ENCODE measurements around the gene METTL15.
"Not testable (repeated sequence)": the region's sequence is repeated elsewhere in the genome, so short reads cannot be mapped to it uniquely, and the experiment has no call there.

Gene METTL15, protein sequence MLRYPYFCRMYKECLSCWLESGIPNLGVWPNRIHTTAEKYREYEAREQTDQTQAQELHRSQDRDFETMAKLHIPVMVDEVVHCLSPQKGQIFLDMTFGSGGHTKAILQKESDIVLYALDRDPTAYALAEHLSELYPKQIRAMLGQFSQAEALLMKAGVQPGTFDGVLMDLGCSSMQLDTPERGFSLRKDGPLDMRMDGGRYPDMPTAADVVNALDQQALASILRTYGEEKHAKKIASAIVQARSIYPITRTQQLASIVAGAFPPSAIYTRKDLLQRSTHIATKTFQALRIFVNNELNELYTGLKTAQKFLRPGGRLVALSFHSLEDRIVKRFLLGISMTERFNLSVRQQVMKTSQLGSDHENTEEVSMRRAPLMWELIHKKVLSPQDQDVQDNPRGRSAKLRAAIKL

DNA sequence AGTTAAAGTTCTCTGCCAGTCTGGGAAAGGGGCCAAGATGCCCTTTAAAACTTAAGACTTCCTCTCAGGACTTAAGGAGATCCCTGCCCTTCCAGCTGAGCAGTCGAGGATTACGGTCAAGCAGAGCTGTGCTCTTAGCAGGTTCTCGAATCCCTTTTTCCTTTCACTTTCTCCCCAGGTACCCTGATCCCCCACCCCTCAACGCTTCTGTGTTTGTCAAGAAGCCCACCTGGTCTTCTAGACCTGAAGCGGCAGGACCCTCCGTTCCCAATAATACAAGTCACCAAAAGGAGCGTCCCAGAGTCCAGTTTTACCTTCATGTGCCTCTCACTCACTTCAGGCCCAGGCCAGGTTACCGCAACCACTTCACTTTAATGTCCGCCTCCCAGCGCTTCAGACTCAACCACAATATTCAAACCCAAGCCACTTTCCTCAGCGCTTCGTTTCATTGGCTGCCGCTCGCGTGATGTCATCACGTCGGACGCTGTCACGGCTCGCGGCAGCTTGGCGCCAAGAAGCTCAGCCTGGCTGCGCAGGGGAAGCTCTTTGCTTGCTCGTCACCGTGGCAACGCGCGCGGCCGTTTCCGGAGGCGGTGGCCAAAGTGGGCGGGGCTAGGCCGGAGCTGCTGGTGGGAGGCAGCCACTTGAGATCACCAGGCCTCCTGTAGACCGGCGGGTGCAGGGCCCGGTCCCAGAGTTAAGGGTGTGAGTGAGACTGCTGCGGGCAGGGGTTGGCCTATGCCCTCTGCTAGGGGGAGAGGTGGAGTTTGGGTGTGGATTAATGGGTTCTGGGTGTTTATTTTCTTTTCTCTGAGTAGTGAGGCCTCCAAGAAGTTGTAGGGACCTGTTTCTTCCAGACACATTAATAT, at the start of gene METTL15, which contains the start of gene KIF18A:
METTL15 (plus strand) TSS at position 639 of the 869 bp plus-strand sequence. CDS start 4,947 bp downstream, outside the sequence.
KIF18A (minus strand) TSS at position 407 of the 869 bp plus-strand sequence. CDS start 10,209 bp downstream, outside the sequence.
- DNase-seq, result peak; percentile 99

DNA sequence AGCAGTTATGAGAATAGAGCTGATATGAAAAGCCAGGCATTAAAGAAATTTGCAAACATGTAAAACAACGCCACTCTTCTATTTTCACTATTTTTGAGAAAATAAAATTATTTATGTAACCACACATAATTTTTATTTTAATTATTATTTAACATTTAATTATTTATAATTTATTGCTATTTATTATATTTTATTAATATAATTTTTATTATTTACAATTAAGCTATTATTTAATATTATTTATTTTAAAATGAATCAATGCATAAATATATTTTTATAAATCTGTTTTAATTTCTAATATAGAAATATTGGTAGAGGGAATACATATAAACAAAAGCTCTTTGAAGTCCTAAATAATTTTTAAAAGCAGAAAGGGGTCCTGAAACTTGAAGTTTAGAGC, 36.9 kb upstream of the METTL15 start:
- DNase-seq, result no peak

DNA sequence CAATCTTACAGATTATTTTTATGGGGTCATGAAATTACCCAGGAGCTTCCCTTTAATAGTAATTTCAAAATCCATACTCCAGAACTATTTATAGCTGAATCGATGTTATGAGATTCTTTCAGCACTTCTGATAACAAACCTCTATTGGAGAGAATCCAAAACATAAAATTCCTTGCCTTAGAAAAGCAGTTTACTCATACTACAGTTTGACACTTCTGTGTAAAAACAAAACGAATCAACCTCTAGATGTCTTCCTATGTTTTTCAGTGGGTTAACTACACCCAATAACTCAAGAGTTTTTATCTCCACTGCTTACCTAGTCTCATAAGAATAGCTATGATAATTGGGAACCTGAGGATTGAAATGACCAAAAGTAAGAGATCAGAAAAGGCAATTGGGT, 35.9 kb upstream of the METTL15 start:
- DNase-seq, result no peak

DNA sequence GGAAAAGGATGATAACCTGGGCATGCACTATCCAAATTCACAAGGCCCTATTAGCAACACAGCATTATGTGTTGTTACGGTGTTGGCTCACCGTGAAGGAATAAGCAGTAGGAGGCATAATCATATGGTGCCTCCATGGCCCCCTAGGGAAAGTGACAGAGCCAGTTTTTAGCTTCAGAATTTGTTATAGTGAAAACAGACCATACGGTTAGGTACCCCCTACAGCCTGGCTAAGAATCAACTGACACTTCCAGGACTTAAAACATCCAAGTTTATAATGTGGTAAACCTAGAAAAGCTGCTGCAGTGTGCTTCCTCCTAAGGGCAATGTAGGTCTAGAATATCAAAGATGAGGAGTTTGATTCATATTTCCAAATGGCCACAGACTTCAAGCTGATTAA, 30.7 kb upstream of the METTL15 start:
- no peak for DNase-seq

DNA sequence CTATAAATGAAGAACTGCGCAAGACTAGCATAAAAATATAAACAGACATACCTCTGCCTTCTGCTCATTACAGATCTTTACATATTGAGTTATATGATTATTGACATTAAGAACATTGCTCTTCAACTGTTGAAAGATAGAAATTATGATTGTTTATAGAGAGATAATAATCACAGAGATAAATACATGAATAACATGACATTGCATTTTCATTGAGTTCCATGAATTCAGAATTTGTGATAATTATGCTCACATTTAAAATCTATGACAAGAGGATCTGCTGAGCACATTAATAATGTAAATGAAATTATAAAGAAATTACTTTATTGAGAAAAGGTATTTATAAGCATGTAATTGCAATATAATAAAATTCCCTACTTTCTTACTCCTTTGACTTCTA, 25.1 kb upstream of the METTL15 start:
- no peak for DNase-seq

DNA sequence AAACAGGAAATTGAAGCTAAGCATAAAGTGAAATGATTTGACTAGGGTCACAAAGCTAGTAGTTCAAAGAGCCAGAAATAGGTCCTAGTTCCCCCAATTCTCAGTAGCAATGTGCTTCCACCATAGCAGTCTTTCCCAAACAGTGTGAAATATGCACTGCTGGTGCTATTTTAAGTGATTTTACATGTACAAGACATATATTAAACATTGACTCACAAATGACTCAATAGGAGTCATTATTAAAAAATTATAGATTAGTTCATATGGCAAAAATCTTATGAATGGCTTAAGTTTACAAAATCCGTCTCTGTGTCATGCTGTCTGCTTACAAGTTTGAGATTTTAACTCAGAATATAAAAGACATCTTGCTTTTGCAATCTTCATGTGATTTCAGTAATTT, 21.6 kb upstream of the METTL15 start:
- DNase-seq, result no peak

DNA sequence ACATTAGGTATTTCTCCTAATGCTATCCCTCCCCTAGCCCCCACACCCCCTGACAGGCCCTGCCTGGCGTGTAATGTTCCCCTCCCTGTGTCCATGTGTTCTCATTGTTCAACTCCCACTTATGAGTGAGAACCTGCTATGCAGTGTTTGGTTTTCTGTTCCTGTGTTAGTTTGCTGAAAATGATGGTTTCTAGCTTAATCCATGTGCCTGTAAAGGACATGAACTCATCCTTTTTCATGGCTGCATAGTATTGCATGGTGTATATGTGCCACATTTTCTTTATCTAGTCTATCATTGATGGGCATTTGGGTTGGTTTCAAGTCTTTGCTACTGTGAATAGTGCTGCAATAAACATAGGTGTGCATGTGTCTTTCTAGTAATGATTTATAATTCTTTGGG, 21.0 kb upstream of the METTL15 start:
- DNase-seq, result not testable (repeated sequence)

DNA sequence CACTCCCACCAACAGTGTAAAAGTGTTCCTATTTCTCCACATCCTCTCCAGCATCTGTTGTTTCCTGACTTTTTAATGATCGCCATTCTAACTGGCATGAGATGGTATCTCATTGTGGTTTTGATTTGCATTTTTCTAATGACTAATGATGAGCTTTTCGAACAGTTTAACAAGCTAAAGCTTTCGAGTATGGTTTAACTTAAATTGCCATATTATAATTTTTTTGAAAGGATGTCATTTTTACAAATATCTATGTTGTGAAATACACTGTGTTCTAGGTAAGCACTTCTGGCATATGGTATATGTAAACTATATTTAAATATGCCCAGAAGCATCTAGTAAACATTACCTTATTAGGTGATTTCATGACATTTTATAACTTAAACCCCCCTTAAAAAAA, 20.5 kb upstream of the METTL15 start:
- DNase-seq, result not testable (repeated sequence)

DNA sequence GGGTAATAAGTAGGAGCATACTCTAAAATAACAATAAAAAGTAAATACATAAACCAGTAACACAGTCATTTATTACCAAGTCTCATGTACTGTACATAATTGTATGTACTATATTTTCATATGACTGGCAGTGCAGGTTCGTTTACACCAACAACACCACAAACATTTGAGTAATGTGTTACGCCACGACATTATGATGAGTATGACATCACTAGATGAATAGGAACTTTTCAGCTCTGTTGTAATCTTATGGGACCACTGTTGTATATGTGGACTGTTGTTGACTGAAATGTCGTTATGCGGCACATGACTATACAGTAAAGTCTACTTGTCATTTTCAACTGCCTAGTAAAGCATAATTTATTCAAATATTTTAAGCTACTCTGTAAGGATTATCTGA, 18.8 kb upstream of the METTL15 start:
- DNase-seq, result no peak

DNA sequence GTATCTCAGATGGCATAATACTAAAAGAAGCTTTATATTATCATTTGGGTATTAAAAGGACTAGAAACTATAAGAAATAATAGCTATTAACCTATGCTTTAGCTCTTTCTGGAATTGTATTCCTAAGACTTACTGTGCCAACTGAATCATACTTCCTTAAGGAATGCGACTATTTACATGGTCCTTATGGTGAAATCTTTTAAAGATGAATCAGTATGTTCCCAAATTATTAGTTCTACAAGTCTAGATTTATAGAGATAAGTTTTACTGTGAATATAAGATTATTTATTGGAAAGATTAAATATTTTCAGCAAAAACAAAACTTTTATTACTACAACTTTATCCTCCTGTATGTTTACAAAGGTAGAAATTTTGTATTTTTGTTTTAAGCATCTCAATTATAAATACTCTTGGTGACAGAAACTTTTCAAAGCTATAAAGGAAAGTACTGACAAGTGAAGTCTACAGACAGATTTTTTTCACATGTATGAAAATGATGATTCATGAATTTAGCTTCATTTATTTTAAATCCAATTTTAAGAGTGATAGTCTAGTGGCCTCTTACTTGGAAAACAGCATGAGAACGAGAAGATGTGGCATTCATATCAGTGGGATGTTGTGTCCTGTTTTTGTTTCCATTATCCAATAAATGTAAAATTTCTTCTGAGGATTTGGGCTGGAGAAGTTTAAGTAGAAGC, 18.0 kb upstream of the METTL15 start:
- no peak for DNase-seq

DNA sequence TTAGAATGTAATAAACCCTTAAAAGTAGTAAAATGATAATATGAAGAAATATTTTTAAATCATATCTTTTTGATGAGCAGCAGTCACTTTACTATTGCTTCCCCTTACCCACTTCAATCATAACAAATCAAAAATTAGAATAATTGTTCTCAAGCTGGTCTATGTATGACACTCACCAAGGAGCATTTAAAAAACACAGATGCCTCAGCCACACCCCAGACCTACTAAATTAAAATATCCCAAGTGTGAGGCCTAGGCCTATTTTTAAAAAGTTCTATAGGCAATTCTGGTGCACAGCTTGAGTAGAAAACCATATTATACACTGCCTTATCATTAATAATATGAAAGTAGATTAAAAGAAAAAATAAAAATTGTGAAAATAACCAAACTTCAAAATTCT, 15.4 kb upstream of the METTL15 start:
- no peak for DNase-seq

DNA sequence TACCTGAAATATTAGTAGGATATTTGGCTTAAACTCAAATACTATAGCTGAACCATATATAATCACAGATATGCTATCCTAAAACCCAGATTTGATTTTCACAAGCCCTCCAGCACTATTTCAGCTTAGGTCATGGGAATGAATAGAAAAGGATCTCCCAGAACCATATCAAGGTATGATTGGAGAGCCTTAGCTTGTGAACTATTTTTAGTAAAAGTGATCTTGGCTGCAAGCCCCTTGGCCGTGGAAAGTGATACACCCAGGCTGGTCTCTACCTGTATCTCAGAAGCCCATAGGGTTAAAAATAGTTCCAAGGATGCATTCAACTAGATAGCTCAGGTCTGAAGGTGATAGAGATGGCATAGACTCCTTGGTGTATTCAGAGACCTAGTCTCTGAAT, 9.9 kb upstream of the METTL15 start:
- no peak for DNase-seq

DNA sequence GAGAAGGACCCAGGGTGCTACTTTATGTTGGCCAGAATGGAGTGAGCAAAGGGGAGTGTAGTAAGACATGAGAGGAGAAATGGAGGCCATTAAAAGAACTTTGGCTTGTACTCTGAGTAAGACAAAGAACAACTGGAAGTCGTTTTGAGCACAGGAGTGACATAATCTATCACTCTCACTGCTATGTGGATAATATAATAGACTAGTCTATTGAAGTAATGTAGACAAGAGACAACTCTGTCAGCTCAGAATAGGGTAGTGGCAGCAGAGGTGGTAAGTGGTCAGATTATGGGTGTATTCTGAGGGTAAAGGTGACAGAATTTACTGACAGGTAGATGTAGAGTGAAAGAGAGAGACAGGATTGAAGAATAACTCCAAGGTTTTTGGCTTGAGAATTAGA, 8.5 kb upstream of the METTL15 start:
- no peak for DNase-seq

DNA sequence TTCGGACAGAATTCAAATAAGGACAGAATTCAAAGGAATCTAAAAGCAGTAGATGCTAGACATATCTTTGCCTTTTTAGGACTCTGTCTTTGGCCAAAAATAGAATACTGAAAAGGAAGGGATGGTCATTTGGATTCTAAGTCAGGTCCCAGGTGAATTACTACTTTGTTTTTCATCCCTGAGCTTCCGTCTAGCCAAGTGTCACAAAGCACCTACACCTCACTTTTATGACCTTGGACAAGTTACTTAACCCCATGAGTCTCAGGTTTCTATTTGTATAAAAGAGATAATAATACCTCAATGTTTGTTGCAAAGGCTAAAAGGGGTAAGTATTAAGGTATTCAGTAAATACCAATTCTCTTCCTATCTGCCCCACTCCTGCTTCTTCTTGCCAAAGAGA, 7.5 kb upstream of the METTL15 start:
- DNase-seq, result no peak

DNA sequence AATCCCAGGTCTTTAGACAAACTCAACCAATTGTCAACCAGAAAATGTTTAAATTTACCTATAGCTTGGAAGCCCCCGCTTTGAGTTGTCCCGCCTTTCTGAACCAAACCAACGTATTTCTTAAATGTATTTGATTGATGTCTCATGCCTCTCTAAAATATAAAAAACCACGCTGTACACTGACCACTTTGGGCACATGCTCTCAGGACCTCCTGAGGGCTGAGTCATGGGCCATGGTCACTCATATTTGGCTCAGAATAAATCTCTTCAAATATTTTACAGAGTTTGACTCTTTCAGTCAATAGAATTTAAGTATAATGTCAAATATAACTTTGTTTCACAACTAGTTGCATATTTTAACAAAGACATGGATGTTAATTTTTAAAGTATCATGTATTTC, 5.9 kb upstream of the METTL15 start:
- DNase-seq, result not testable (repeated sequence)

DNA sequence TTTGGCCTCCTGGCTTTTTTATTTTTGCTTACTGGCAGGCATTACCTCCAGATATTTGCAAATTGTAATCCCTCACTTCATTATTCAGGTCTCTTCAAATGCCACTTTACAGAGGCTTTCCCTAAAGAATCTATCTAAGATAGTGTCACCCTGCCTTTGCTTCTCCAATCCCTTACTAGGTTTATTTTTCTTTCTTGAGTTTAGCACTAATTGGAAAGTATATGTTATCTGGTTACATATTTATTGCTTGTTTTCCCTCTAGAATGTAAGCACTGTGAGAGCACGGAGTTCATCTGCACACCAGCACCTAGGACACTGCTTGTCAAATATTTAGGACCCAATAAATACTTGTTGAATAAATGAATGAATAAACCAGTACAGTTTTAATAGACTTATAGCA, 3.8 kb upstream of the METTL15 start:
- DNase-seq, result no peak

DNA sequence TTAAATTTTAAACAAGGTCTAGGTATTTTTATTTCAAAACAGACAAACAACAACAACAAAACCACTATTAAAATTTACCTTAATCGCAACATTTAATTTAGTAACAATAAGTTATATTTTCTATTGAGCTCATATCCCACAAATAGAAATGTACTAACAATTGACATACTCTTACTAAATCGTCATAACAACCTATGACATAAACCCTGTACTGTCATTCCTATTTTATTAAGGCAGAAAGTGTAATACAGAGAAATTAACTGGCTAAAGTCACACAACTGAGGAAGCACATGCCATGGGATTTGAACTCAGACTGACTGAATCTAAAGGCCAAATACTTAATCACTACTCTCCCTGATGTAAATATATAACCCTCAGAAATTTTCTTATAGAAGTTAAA, 3.2 kb upstream of the METTL15 start:
- no peak for DNase-seq

DNA sequence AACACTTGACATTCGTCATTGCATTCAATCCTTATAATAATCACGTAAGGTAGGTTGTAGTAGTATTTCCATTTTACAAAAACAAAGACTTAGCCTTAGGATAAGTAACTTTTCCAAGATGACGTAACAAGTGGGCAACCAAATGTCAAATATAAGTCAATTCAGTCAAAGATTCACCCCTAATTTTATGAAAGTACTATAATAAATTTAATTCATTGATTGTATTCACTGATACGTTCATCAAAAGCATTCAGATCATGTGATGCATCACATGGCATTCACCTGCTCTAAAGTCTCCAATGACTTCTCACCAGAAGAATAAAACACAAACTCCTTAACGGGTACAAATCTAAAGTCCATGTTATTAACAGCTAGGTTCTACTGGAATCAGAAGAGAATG, 2.3 kb upstream of the METTL15 start:
- no peak for DNase-seq

DNA sequence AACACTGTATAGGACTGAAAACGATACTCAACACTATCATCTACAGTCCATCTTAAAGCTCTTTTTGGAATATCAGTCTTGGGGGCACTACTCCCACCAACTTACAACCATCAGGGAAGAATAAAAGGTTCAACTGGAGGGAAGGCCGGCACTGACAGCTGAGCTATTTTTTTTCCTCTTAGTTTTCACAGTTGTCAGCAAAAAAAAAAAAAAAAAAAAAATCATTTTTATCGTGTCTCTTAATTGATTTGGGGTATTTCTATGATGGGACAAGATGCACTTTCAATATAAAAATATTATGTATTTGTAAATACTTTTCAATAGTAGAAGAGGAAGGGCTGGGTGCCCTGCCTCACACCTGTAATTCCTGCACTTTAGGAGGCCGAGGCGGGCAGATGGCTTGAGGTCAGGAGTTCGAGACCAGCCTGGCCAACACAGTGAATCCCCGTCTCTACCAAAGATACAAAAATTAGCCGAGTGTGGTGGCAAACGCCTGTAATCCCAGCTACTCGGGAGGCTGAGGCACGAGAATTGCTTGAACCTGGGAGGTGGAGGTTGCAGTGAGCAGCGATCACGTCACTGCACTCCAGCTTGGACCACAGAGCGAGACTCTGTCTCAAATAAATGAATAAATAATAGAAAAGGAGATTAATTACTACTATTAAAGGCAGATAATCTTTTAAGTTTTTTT, 1.7 kb upstream of the METTL15 start:
- no peak for DNase-seq

DNA sequence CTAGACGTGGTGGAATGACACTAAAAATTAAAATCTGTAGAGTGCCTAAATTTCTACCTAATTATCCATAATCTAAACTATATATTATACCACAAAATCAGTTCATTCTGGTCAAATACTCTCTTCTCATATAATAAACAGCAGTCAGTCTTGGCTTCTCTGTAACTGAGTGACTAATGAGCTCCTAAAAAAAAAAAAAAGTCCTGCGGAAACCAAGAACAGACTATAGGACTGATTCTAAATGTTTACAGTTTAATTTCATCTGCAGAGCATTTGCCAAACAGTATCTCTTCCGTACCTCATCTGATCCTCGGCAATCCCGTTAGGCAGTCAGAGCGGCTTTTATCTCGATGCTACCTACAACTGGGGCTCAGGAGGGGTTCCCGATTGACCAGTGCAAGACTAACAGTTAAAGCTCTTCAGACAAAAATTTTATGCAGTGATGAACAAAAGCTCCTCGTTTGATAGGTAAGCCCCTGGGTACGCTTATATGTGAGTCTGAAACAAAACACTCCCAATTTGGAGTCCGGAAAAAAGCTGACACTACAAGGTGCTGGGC, 918 bp upstream of the METTL15 start:
- DNase-seq, result peak; percentile 33

DNA sequence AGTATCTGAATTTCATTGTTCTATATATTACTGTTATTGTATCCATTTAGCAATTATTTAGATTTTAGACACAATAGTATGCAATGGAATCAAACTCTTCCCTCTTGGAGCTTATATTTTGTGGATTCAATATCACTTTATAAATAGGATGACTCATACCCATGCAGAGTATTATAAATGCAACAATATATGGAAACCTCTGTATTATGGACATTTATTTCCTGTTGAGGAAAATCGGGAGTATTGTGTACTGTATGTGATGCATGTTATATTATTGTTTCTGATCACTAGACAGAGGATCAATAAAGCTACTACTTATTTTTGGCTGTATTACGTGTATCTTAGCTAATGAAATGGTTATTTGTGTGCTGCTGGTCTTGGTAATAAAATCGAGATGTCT, 770 bp downstream of the METTL15 start:
- no peak for DNase-seq

DNA sequence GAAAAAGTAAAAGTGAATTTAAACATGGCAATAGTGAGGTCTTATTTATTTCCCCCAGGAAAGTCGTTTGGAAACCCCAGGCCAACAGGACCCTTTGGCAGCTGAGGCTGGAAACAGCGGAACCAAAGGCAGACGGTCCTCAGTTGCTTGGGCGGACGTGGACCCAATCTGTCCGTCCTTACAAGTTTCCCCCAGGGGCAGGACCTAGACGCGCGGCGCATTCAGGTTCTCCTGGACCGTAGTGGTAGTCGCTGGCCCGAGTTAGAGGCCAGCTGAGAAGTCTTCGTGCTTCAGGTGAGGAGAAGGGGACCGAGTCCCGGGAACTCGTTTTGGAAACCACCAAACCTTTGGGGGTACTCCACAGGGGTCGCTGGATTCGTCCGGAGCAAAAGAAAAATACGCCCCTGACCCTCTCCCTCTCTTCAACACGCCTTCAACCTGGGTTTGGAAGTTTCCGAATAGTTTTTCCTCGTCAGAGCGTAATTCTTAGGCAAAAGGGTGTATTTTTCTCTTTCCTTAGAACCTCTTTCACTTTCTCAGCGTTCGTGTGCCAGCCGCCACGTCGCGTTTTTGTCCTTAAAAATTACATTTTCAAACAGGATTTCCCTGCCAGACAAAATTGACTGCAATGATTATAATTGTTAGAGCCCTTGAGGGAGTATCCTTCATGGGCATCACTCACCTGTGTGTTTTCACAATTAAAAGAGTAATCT, 2.1 kb downstream of the METTL15 start:
- peak; percentile 69 for DNase-seq

Measured in activated CD4-positive, alpha-beta T cell treated with anti-CD3 and anti-CD28 coated beads, Interleukin-2, amount 50 U/mL, for 16 hours (primary cell).